Activated T-helper 1 cell treated with anti-CD3 and anti-CD28 coated beads, Interleukin-12 subunit alpha, Interleukin-12 subunit beta, Interleukin-2, Interleukin-4 antibody, amounts not matched to agents 30 ng/mL and 10 ng/mL and 1 ng/mL, durations not matched to agents 14 hours and 24 hours and 36 hours (primary cell): ENCODE results near the gene DDX39B. TPM values are rescaled to one million over a fixed set of nuclear protein-coding genes. Genes with fewer than 3 reads are reported as not detected.

ENCODE experiments used
- DNase-seq: peaks from one replicate; pipeline ENCODE4 v3.0.0; 2021; ENCODE audit warnings: low spot score
- H3K27ac Mint-ChIP-seq: one replicate; pipeline ENCODE4 v1.8.0; 2021; ENCODE audit warnings: mild to moderate bottlenecking, mixed read lengths
- H3K27me3 Mint-ChIP-seq: one replicate; pipeline ENCODE4 v1.8.0; 2022; ENCODE audit warnings: mild to moderate bottlenecking, moderate library complexity, mixed read lengths; ENCODE audit not compliant: insufficient read depth
- H3K36me3 Mint-ChIP-seq: one replicate; pipeline ENCODE4 v1.8.0; 2021; ENCODE audit warnings: low read depth, mixed read lengths
- H3K4me1 Mint-ChIP-seq: one replicate; pipeline ENCODE4 v1.8.0; 2021; ENCODE audit warnings: low read depth, mixed read lengths
- H3K4me3 Mint-ChIP-seq: one replicate; pipeline ENCODE4 v1.8.0; 2021; ENCODE audit warnings: mild to moderate bottlenecking, moderate library complexity, mixed read lengths
- H3K9me3 Mint-ChIP-seq: one replicate; pipeline ENCODE4 v1.8.0; 2021; ENCODE audit warnings: mixed read lengths
- intact Hi-C: fragments of 100-400 bp; cut with micrococcal nuclease; formaldehyde crosslinking; loops from one replicate; pipeline ENCODE4 v1.15.1; 2024
- total RNA-seq: library from RNA; stranded (reverse); gene quantifications from 2 replicates; pipeline ENCODE4 v1.2.3, GENCODE V29; 2022

DDX39B gene
- total RNA-seq, 1 donor from 2014 or later, result 628 TPM

GRCh38 chr6:31580438-31580740 lies 38.6 kb upstream of the DDX39B start:
- Mint-ChIP-seq H3K36me3 (peaks cover 60% of the 10 kb centered on the region), H3K4me3 (peak overlapping the region; percentile 92), H3K9me3 (no peaks in the 10 kb centered on the region), H3K4me1 (peaks cover 60% of the 10 kb centered on the region), H3K27ac (peak overlapping the region; percentile 93), H3K27me3 (no peaks in the 10 kb centered on the region)
- DNase-seq, result no peak
- intact Hi-C loops, result loop anchor here (1.0 to 2.0 kb wide), 4 partner anchors 18 to 72 kb away; partner anchors contain the start of genes BAG6, DDX39B and NFKBIL1

DNA sequence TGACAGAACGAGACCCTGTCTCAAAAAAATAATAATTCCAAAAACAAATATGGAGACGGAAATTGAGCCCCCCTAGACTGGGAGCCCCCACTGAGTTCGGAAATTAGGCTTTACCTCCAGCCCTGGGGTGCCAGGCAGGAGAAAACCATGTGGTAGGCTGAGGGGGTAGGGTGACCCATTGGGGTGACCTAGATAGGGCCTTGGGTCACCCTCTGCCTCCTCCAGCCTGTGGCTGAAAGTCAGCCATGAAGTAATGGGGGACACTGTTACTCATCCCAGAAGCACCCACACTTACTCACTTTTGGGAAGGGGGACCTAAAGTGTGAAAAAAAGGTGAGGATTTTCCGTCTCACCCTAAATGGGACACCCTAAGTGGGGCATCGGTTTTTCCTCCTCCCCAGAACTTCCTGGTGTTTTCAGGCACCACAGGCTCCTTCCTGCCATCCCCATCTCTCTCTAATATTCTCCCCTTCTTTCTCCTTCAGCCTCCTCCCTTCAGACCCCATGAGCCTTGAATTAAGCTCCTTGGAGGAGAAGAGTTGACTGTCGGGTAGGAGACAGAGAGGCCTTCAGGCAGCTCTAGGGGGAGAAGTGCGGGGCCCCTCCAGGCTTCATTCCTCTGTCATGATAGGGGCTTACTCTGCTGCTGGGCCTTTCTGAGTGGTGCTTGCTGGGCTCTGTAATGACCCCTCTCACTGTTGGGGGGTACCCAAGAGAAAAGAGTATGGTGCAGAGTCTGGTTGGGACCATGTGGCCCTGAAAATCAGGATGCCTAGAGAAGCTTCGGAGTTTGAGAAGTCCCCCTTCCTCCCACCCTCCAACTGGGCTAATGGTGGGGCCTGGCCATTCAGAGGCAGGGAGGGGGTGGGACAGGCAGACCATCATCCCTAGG lies 38.0 kb upstream of the DDX39B start:
- no peaks in the 10 kb centered on the region for H3K27me3 Mint-ChIP-seq
- no peaks in the 10 kb centered on the region for H3K9me3 Mint-ChIP-seq
- H3K4me3 Mint-ChIP-seq, result peak overlapping the region; percentile 92
- peak overlapping the region; percentile 93 for H3K27ac Mint-ChIP-seq
- peaks cover 62% of the 10 kb centered on the region for H3K36me3 Mint-ChIP-seq
- intact Hi-C loops, result loop anchor here (1.0 to 5.0 kb wide), 5 partner anchors 19 to 382 kb away; partner anchors contain the start of genes BAG6, DDX39B and NFKBIL1
- H3K4me1 Mint-ChIP-seq, result peaks cover 60% of the 10 kb centered on the region
- no peak for DNase-seq

- H3K27ac Mint-ChIP-seq, result peak overlapping the region; percentile 93
- peaks cover 66% of the 10 kb centered on the region for H3K36me3 Mint-ChIP-seq
Observed at GRCh38 chr6:31579119-31579505, 37.3 kb upstream of the DDX39B start.

GRCh38 chr6:31578184-31579118 lies 36.6 kb upstream of the DDX39B start:
- Mint-ChIP-seq H3K4me1 (peaks cover 69% of the 10 kb centered on the region), H3K4me3 (peak overlapping the region; percentile 92), H3K36me3 (peaks cover 69% of the 10 kb centered on the region), H3K27ac (peak overlapping the region; percentile 93), H3K9me3 (no peaks in the 10 kb centered on the region), H3K27me3 (no peaks in the 10 kb centered on the region)
- intact Hi-C loops, result loop anchor here (5.0 kb wide), 1 partner anchor 381 kb away; no protein-coding TSS in a partner anchor
- no peak for DNase-seq

More at GRCh38 chr6:31579119-31579505, 37.3 kb upstream of the DDX39B start:
- Mint-ChIP-seq H3K9me3 (no peaks in the 10 kb centered on the region), H3K4me3 (peak overlapping the region; percentile 92), H3K4me1 (peaks cover 62% of the 10 kb centered on the region), H3K27me3 (no peaks in the 10 kb centered on the region)
- intact Hi-C loops, result loop anchor here (5.0 kb wide), 1 partner anchor 382 kb away; no protein-coding TSS in a partner anchor
- DNase-seq, result no peak

DNA sequence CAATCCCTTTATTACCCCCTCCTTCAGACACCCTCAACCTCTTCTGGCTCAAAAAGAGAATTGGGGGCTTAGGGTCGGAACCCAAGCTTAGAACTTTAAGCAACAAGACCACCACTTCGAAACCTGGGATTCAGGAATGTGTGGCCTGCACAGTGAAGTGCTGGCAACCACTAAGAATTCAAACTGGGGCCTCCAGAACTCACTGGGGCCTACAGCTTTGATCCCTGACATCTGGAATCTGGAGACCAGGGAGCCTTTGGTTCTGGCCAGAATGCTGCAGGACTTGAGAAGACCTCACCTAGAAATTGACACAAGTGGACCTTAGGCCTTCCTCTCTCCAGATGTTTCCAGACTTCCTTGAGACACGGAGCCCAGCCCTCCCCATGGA lies 35.8 kb upstream of the DDX39B start:
- Mint-ChIP-seq H3K4me1 (peaks cover 72% of the 10 kb centered on the region), H3K36me3 (peaks cover 71% of the 10 kb centered on the region), H3K27me3 (no peaks in the 10 kb centered on the region), H3K9me3 (no peaks in the 10 kb centered on the region), H3K4me3 (peak overlapping the region; percentile 92), H3K27ac (peak overlapping the region; percentile 81)
- intact Hi-C loops, result loop anchor here (5.0 kb wide), 1 partner anchor 380 kb away; no protein-coding TSS in a partner anchor
- no peak for DNase-seq

GRCh38 chr6:31576897-31577578 lies 35.2 kb upstream of the DDX39B start:
- intact Hi-C loops, result loop anchor here (1.0 to 5.0 kb wide), 2 partner anchors 9 to 380 kb away; no protein-coding TSS in a partner anchor
- Mint-ChIP-seq H3K27me3 (no peaks in the 10 kb centered on the region), H3K4me3 (peak overlapping the region; percentile 92), H3K36me3 (peaks cover 74% of the 10 kb centered on the region), H3K27ac (peak overlapping the region; percentile 81), H3K4me1 (peaks cover 73% of the 10 kb centered on the region), H3K9me3 (no peaks in the 10 kb centered on the region)
- DNase-seq, result peak; percentile 59

GRCh38 chr6:31575952-31576685 lies 34.3 kb upstream of the DDX39B start:
- H3K4me1 Mint-ChIP-seq, result peaks cover 78% of the 10 kb centered on the region
- peaks cover 2% of the 10 kb centered on the region for H3K27me3 Mint-ChIP-seq
- peaks cover 67% of the 10 kb centered on the region for H3K36me3 Mint-ChIP-seq
- H3K4me3 Mint-ChIP-seq, result peak overlapping the region; percentile 92
- peak overlapping the region; percentile 81 for H3K27ac Mint-ChIP-seq
- no peaks in the 10 kb centered on the region for H3K9me3 Mint-ChIP-seq
- no peak for DNase-seq
- intact Hi-C loops, result loop anchor here (1.0 to 5.0 kb wide), 5 partner anchors 8 to 379 kb away; partner anchors contain the start of genes NFKBIL1 and PRRC2A

GRCh38 chr6:31575335-31575901 lies 33.6 kb upstream of the DDX39B start, which contains the start of gene TNF:
TNF (plus strand) TSS chr6:31575565; CDS start chr6:31575742, 177 bp downstream.
- peaks cover 81% of the 10 kb centered on the region for H3K4me1 Mint-ChIP-seq
- no peaks in the 10 kb centered on the region for H3K9me3 Mint-ChIP-seq
- intact Hi-C loops, result loop anchor here (1.0 to 5.0 kb wide), 4 partner anchors 16 to 378 kb away; partner anchors contain the start of genes NFKBIL1 and PRRC2A
- DNase-seq, result peak; percentile 85
- peaks cover 61% of the 10 kb centered on the region for H3K36me3 Mint-ChIP-seq
- peak within 1 kb of the TSS; percentile 92 for H3K4me3 Mint-ChIP-seq
- H3K27me3 Mint-ChIP-seq, result peaks cover 2% of the 10 kb centered on the region
- peak within 1 kb of the TSS; percentile 81 for H3K27ac Mint-ChIP-seq

GRCh38 chr6:31574106-31575061 lies 32.6 kb upstream of the DDX39B start:
- no peak for DNase-seq
- intact Hi-C loops, result loop anchor here (1.0 to 5.0 kb wide), 6 partner anchors 15 to 1278 kb away; partner anchors contain the start of genes CLIC1, NFKBIL1, PRRC2A and PSMB9
- peaks cover 55% of the 10 kb centered on the region for H3K36me3 Mint-ChIP-seq
- peak overlapping the region; percentile 81 for H3K27ac Mint-ChIP-seq
- peaks cover 2% of the 10 kb centered on the region for H3K27me3 Mint-ChIP-seq
- H3K4me1 Mint-ChIP-seq, result peaks cover 81% of the 10 kb centered on the region
- H3K9me3 Mint-ChIP-seq, result no peaks in the 10 kb centered on the region
- peak overlapping the region; percentile 92 for H3K4me3 Mint-ChIP-seq

GRCh38 chr6:31573239-31574105 lies 31.7 kb upstream of the DDX39B start:
- H3K4me1 Mint-ChIP-seq, result peaks cover 81% of the 10 kb centered on the region
- intact Hi-C loops, result loop anchor here (2.0 to 5.0 kb wide), 3 partner anchors 47 to 1279 kb away; partner anchors contain the start of genes CLIC1, PRRC2A, PSMB9 and TAP1
- H3K9me3 Mint-ChIP-seq, result no peaks in the 10 kb centered on the region
- H3K27ac Mint-ChIP-seq, result peak overlapping the region; percentile 81
- DNase-seq, result no peak
- H3K27me3 Mint-ChIP-seq, result peaks cover 2% of the 10 kb centered on the region
- H3K36me3 Mint-ChIP-seq, result peaks cover 46% of the 10 kb centered on the region
- H3K4me3 Mint-ChIP-seq, result peak overlapping the region; percentile 92
